22Rv1 (cell line): ENCODE measurements around the gene INO80.

Experiments
- CTCF ChIP-seq: fragments of 450-650 bp; IDR thresholded peaks from 2 replicates; pipeline ENCODE4 v1.5.1; 2017; ENCODE audit warnings: mild to moderate bottlenecking
- ZFX ChIP-seq: fragments of 450-650 bp; IDR thresholded peaks from 2 replicates; pipeline ENCODE4 v1.6.1; 2017; ENCODE audit warnings: antibody characterized with exemption, borderline replicate concordance

GRCh38 chr15:40933517-40933902 lies 182.6 kb downstream of the INO80 start:
- no peak for TF ChIP-seq CTCF
- TF ChIP-seq ZFX = no peak
